Loucy (cell line): ENCODE measurements around the gene CFAP53.

Experiments
- H2AFZ ChIP-seq: fragments of 200-600 bp; sonication (generic); 2 replicates; pipeline ENCODE4 v1.6.0; 2016; ENCODE audit warnings: antibody characterized with exemption, mild to moderate bottlenecking, low read length, moderate library complexity
- H3F3A ChIP-seq: fragments of 200-600 bp; 2 replicates; pipeline ENCODE4 v1.6.0; 2016; ENCODE audit warnings: antibody characterized with exemption, low read depth, mild to moderate bottlenecking
- H3K27me3 ChIP-seq: fragments of 200-600 bp; sonication (generic); 2 replicates; pipeline ENCODE4 v1.6.1; 2014; ENCODE audit warnings: low read length, mild to moderate bottlenecking; ENCODE audit not compliant: insufficient read depth, poor library complexity, severe bottlenecking
- H3K36me3 ChIP-seq: fragments of 200-600 bp; sonication (generic); 2 replicates; pipeline ENCODE4 v1.6.1; 2016; ENCODE audit warnings: low read length; ENCODE audit not compliant: insufficient read depth
- H3K4me1 ChIP-seq: fragments of 200-600 bp; sonication (generic); 2 replicates; pipeline ENCODE4 v1.5.1; 2014; ENCODE audit warnings: low read length, mild to moderate bottlenecking; ENCODE audit not compliant: insufficient read depth, poor library complexity, severe bottlenecking
- H3K4me2 ChIP-seq: fragments of 200-600 bp; sonication (generic); 2 replicates; pipeline ENCODE4 v1.6.0; 2014; ENCODE audit warnings: antibody characterized with exemption, low read length, low read depth, mild to moderate bottlenecking; ENCODE audit not compliant: poor library complexity, severe bottlenecking
- H3K4me3 ChIP-seq: fragments of 200-600 bp; sonication (generic); 2 replicates; pipeline ENCODE4 v1.5.1; 2014; ENCODE audit warnings: low read length, mild to moderate bottlenecking, mixed read lengths; ENCODE audit not compliant: poor library complexity, severe bottlenecking
- H3K79me2 ChIP-seq: fragments of 200-600 bp; sonication (generic); 2 replicates; pipeline ENCODE4 v1.6.1; 2014; ENCODE audit warnings: low read length; ENCODE audit not compliant: insufficient read depth
- H3K9ac ChIP-seq: fragments of 200-600 bp; sonication (generic); 2 replicates; pipeline ENCODE4 v1.6.0; 2014; ENCODE audit warnings: mild to moderate bottlenecking, low read depth, low read length, moderate library complexity; ENCODE audit not compliant: poor library complexity, severe bottlenecking
- H3K9me2 ChIP-seq: fragments of 200-600 bp; sonication (generic); replicated peaks from 2 replicates; pipeline ENCODE4 v1.6.1; 2016; ENCODE audit warnings: low read depth, low read length, mixed read lengths
- H3K9me3 ChIP-seq: fragments of 200-600 bp; sonication (generic); 2 replicates; pipeline ENCODE4 v1.6.1; 2014; ENCODE audit warnings: mild to moderate bottlenecking, antibody characterized with exemption, low read length, low read depth; ENCODE audit not compliant: insufficient read depth
- H4K20me1 ChIP-seq: fragments of 200-600 bp; sonication (generic); 2 replicates; pipeline ENCODE4 v1.6.0; 2014; ENCODE audit warnings: antibody characterized with exemption, low read length, mild to moderate bottlenecking; ENCODE audit not compliant: insufficient read depth, poor library complexity, severe bottlenecking
- EZH2phosphoT487 ChIP-seq: fragments of 200-600 bp; IDR thresholded peaks from 2 replicates; pipeline ENCODE4 v1.6.1; 2018; ENCODE audit warnings: antibody characterized with exemption, mild to moderate bottlenecking, moderate library complexity, borderline replicate concordance
- TF ChIP-seq, protein P1 (sequence below): fragments of 200-600 bp; sonication (generic); conservative IDR thresholded peaks from 2 replicates; pipeline ENCODE4 v1.5.1; 2014; ENCODE audit warnings: mild to moderate bottlenecking, antibody characterized with exemption, low read length

The CFAP53 gene

DNA sequence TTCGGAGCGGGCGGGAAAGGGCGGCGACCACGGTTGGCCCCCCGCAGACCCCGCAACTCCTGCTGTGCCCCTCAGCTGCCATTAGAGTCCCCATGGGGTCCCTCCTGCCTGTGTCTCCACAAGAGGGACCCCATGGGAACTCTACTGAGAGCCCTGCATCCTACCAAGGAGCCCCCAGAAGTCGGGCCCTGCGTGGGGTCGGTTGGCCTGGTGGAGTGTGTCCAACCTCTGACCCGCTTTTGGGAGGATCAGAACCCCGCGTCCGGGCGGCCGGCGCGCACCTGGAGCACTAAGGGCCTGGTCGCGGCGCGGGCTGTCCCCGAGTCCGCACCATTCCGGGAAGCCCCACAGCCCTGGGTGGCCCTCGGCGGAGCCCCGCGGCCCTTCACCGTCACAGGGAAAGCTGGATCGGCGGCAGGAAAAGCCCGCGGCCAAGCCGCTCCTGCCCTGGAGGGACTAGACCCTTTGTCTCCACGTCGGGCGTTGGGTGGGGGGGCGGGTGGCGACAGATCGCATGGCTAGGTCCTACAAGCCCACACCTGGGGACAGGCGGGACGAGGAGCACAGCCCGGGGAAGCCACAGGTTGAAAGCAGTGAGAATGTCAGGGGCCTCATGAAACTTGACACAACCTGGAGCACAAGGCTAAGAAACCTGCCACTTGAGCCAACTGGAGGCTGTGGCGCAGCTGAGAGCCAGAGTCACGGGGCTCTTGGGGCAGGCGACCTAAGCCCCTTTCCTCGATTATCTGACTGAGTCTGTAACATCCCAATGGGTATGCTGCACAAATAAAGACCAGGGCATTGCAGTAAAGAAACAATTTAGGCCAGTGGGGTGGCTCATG is 32.4 kb upstream of the CFAP53 start:
- Histone ChIP-seq H3K9ac (no peak overlapping the region), H3K4me3 (no peak overlapping the region), H3K9me2 (no peaks in the 10 kb centered on the region), H3F3A (no peaks in the 10 kb centered on the region), H3K4me2 (no peak overlapping the region), H2AFZ (no peak overlapping the region), H3K9me3 (no peaks in the 10 kb centered on the region), H3K79me2 (no peaks in the 10 kb centered on the region), H3K36me3 (no peaks in the 10 kb centered on the region), H3K4me1 (no peaks in the 10 kb centered on the region), H4K20me1 (no peaks in the 10 kb centered on the region), H3K27me3 (peaks cover 5% of the 10 kb centered on the region)
- no peak for TF ChIP-seq EZH2phosphoT487
- TF ChIP-seq, protein P1, sequence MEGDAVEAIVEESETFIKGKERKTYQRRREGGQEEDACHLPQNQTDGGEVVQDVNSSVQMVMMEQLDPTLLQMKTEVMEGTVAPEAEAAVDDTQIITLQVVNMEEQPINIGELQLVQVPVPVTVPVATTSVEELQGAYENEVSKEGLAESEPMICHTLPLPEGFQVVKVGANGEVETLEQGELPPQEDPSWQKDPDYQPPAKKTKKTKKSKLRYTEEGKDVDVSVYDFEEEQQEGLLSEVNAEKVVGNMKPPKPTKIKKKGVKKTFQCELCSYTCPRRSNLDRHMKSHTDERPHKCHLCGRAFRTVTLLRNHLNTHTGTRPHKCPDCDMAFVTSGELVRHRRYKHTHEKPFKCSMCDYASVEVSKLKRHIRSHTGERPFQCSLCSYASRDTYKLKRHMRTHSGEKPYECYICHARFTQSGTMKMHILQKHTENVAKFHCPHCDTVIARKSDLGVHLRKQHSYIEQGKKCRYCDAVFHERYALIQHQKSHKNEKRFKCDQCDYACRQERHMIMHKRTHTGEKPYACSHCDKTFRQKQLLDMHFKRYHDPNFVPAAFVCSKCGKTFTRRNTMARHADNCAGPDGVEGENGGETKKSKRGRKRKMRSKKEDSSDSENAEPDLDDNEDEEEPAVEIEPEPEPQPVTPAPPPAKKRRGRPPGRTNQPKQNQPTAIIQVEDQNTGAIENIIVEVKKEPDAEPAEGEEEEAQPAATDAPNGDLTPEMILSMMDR = no peak

- Histone ChIP-seq H3F3A (no peaks in the 10 kb centered on the region), H3K79me2 (no peaks in the 10 kb centered on the region), H3K4me2 (peak overlapping the region; percentile 32), H3K9ac (no peak overlapping the region), H3K27me3 (peaks cover 3% of the 10 kb centered on the region), H3K9me3 (no peaks in the 10 kb centered on the region), H3K36me3 (no peaks in the 10 kb centered on the region), H3K4me1 (no peaks in the 10 kb centered on the region), H4K20me1 (no peaks in the 10 kb centered on the region), H3K9me2 (no peaks in the 10 kb centered on the region), H3K4me3 (no peak overlapping the region), H2AFZ (0 out of 2 replicates have a peak overlapping the region, but pooled peaks have one; percentile 44)
- TF ChIP-seq, protein P1 = no peak
- TF ChIP-seq EZH2phosphoT487 = no peak
Measured at GRCh38 chr18:50297621-50298442, 31.5 kb upstream of the CFAP53 start.

- H3K4me1 ChIP-seq = no peaks in the 10 kb centered on the region
- no peak overlapping the region for H2AFZ ChIP-seq
- no peaks in the 10 kb centered on the region for H4K20me1 ChIP-seq
- TF ChIP-seq, protein P1 = no peak
- TF ChIP-seq EZH2phosphoT487 = no peak
- H3K4me3 ChIP-seq = no peak overlapping the region
- no peaks in the 10 kb centered on the region for H3K27me3 ChIP-seq
- no peak overlapping the region for H3K4me2 ChIP-seq
- H3F3A ChIP-seq = no peaks in the 10 kb centered on the region
- H3K9me3 ChIP-seq = no peaks in the 10 kb centered on the region
- H3K9ac ChIP-seq = no peak overlapping the region
- H3K79me2 ChIP-seq = no peaks in the 10 kb centered on the region
- H3K9me2 ChIP-seq = no peaks in the 10 kb centered on the region
- H3K36me3 ChIP-seq = no peaks in the 10 kb centered on the region
Measured at GRCh38 chr18:50293039-50293438, 26.7 kb upstream of the CFAP53 start.
